ENCODE results near the gene METTL27.

DNA sequence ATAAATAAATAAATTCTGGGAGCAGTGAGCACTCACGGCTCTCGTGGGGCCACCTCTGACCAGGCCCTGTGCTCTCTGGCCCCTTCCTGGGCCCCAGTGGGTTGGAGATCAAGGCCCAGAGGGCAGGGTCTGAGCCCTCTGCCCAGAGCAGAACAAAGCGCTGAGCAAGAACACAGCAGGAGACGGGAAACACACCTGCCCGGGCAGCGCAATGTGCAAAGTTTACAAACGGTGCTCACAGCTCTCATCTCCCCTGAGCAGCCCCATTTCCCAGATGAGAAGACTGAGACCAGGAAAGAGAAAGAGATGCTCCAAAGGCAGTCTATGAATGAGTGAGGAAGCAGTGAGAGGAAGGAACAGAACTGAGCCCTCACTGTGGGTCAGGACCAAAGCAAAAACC lies 3.0 kb downstream of the METTL27 start:
- TF ChIP-seq, protein P1, sequence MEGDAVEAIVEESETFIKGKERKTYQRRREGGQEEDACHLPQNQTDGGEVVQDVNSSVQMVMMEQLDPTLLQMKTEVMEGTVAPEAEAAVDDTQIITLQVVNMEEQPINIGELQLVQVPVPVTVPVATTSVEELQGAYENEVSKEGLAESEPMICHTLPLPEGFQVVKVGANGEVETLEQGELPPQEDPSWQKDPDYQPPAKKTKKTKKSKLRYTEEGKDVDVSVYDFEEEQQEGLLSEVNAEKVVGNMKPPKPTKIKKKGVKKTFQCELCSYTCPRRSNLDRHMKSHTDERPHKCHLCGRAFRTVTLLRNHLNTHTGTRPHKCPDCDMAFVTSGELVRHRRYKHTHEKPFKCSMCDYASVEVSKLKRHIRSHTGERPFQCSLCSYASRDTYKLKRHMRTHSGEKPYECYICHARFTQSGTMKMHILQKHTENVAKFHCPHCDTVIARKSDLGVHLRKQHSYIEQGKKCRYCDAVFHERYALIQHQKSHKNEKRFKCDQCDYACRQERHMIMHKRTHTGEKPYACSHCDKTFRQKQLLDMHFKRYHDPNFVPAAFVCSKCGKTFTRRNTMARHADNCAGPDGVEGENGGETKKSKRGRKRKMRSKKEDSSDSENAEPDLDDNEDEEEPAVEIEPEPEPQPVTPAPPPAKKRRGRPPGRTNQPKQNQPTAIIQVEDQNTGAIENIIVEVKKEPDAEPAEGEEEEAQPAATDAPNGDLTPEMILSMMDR (IDR thresholded peaks at IDR 0.05): no peak
- TF ChIP-seq POLR2A (IDR thresholded peaks at IDR 0.05) (no peak), EP300 (IDR thresholded peaks at IDR 0.05) (no peak)
